ENCODE data around the gene DSCAML1. TPM values are rescaled to one million over a fixed set of nuclear protein-coding genes. Genes with fewer than 3 reads are reported as not detected.

DSCAML1 gene
- total and polyA plus RNA-seq, 10 of the 15 experiments (the other 5 are each of a cell fraction or from before 2014, with no cell fraction given), result 0.03 to 0.18 (median 0.06) TPM; not detected in 1

DNA sequence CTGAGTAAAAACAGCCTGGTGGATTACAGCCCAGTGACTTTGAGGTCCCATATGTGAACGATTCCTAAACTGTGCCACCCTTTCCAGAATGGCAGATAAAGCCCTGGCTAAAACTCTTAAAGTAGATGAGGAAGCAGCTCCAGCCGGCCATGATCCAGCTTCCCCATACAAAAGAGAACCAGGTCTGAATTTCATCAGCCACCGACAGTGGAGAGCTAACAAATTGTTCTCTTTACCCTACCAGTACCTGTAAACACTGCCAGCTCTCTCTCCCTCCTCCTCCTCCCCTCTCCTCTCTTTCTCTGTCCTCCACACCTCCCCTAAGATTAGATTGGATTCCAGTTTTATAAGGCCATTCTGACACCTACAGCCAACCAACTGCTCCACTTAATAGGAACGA, 176.9 kb downstream of the DSCAML1 start:
- ATAC-seq (no peak), FAIRE-seq (no peak), DNase-seq (ENCODE audit: low read depth, low spot score) (no peak)
- Histone ChIP-seq H3K27me3 (replicated peaks in 1 of 2; ENCODE audit: control insufficient read depth in 2 of 2, insufficient read depth in 2 of 2, low read length in 1 of 2) (no peaks in the 10 kb centered on the region; a peak in 1 of 4 replicates), H2AFZ (ENCODE audit: control insufficient read depth, low read depth, low read length) (no peak overlapping the region), H3K4me2 (ENCODE audit: control insufficient read depth, insufficient read depth) (no peak overlapping the region), H3K27ac (ENCODE audit: control insufficient read depth, insufficient read depth) (no peak overlapping the region), H3K9ac (ENCODE audit: control insufficient read depth, insufficient read depth, low read length) (no peak overlapping the region), H4K20me1 (ENCODE audit: control insufficient read depth, insufficient read depth) (no peaks in the 10 kb centered on the region), H3K4me3 (no peak overlapping the region), H3K4me1 (ENCODE audit: control insufficient read depth, insufficient read depth, low read length) (no peaks in the 10 kb centered on the region), H3K36me3 (ENCODE audit: control insufficient read depth in 2 of 2, insufficient read depth in 2 of 2, low read length in 1 of 2) (no peaks in the 10 kb centered on the region), H3K9me3 (replicated peaks; ENCODE audit: control insufficient read depth, insufficient read depth, low read length) (peaks cover 2% of the 10 kb centered on the region; the same call in 2 of the 3 replicates), H3K79me2 (ENCODE audit: control insufficient read depth, insufficient read depth, low read length) (no peaks in the 10 kb centered on the region)
- TF ChIP-seq KAT2A (conservative IDR thresholded peaks at IDR 0.05; ENCODE audit: control insufficient read depth, low read depth, low read length) (no peak), SIX5 (IDR thresholded peaks at IDR 0.05; ENCODE audit: low read depth, low read length, severe bottlenecking) (no peak), RFX5 (IDR thresholded peaks at IDR 0.05; ENCODE audit: low read depth, low read length) (no peak)
- TF ChIP-seq, protein P1, sequence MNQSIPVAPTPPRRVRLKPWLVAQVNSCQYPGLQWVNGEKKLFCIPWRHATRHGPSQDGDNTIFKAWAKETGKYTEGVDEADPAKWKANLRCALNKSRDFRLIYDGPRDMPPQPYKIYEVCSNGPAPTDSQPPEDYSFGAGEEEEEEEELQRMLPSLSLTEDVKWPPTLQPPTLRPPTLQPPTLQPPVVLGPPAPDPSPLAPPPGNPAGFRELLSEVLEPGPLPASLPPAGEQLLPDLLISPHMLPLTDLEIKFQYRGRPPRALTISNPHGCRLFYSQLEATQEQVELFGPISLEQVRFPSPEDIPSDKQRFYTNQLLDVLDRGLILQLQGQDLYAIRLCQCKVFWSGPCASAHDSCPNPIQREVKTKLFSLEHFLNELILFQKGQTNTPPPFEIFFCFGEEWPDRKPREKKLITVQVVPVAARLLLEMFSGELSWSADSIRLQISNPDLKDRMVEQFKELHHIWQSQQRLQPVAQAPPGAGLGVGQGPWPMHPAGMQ (IDR thresholded peaks at IDR 0.05; ENCODE audit: borderline replicate concordance), result no peak
- TF ChIP-seq, protein P2, sequence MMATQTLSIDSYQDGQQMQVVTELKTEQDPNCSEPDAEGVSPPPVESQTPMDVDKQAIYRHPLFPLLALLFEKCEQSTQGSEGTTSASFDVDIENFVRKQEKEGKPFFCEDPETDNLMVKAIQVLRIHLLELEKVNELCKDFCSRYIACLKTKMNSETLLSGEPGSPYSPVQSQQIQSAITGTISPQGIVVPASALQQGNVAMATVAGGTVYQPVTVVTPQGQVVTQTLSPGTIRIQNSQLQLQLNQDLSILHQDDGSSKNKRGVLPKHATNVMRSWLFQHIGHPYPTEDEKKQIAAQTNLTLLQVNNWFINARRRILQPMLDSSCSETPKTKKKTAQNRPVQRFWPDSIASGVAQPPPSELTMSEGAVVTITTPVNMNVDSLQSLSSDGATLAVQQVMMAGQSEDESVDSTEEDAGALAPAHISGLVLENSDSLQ (IDR thresholded peaks at IDR 0.05), result no peak
- intact Hi-C loops (cut with micrococcal nuclease; ENCODE audit: unreplicated experiment), result no loop called here
- in situ Hi-C loops (cut with MboI), result loop anchor here (5.0 kb wide), 1 partner anchor 193 kb away; no protein-coding TSS in a partner anchor
- no TSS peak for BruUV-seq (replicated peaks)
- 14% methylated on average over 4 of the region's 4 CpGs for WGBS (ENCODE audit: insufficient coverage, insufficient replicate concordance, low lambda C conversion rate, missing lambda C conversion rate)
- ChIA-PET SMC1A (ENCODE audit: uncharacterized antibody, unreplicated experiment) (interaction anchor here (1.0 to 3.0 kb wide), 7 partner anchors 9 to 194 kb away, joined by 3 to 15 read pairs (median 5); no protein-coding TSS in a partner anchor), CTCF (interaction anchor here (0.9 to 7.6 kb wide), 18 partner anchors 9 to 389 kb away, joined by 3 to 156 read pairs (median 4); no protein-coding TSS in a partner anchor), POLR2A (interaction anchor here (2.2 kb wide), 1 partner anchor 13 kb away, joined by 4 read pairs; no protein-coding TSS in a partner anchor), RAD21 (ENCODE audit: unreplicated experiment) (interaction anchor here (0.9 to 4.5 kb wide), 3 partner anchors 70 to 194 kb away, joined by 3 to 35 read pairs (median 5); no protein-coding TSS in a partner anchor)

Data from GM12878 (cell line).